ENCODE measurements around the gene MYO6. TPM values are rescaled to one million over a fixed set of nuclear protein-coding genes. Genes with fewer than 3 reads are reported as not detected.

MYO6 gene
- total RNA-seq, 1 donor from 2014 or later = 66.2 TPM

- no peak for ATAC-seq
- Histone ChIP-seq H3K27me3 (no peaks in the 10 kb centered on the region), H3K4me3 (no peak overlapping the region), H3K27ac (no peak overlapping the region), H3K4me1 (no peaks in the 10 kb centered on the region), H3K9me3 (no peaks in the 10 kb centered on the region), H3K36me3 (peaks cover 28% of the 10 kb centered on the region)
- no peak for DNase-seq
- intact Hi-C loops (cut with DNase I) = no loop called here
- TF ChIP-seq, protein P1, sequence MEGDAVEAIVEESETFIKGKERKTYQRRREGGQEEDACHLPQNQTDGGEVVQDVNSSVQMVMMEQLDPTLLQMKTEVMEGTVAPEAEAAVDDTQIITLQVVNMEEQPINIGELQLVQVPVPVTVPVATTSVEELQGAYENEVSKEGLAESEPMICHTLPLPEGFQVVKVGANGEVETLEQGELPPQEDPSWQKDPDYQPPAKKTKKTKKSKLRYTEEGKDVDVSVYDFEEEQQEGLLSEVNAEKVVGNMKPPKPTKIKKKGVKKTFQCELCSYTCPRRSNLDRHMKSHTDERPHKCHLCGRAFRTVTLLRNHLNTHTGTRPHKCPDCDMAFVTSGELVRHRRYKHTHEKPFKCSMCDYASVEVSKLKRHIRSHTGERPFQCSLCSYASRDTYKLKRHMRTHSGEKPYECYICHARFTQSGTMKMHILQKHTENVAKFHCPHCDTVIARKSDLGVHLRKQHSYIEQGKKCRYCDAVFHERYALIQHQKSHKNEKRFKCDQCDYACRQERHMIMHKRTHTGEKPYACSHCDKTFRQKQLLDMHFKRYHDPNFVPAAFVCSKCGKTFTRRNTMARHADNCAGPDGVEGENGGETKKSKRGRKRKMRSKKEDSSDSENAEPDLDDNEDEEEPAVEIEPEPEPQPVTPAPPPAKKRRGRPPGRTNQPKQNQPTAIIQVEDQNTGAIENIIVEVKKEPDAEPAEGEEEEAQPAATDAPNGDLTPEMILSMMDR (IDR thresholded peaks at IDR 0.05) = no peak
Measured at GRCh38 chr6:75830959-75831885, 82.2 kb downstream of the MYO6 start.

DNA sequence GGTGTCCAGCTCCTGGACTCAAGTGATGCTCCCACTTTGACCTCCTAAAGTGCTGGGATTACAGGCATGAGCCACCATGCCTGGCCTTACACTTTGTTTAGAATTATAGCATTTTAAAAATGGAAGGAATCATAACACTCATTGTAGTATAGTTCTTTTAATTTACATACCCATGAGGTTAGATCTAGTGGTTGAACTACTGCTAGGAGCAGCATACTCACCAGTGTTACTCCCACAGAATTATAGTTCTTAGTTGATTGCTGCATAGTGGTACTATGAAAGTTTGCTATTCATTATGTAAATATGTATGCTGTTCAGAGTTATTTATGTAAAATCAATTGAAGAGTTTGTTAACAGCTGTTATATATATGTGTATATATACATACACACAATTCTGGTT is 85.4 kb downstream of the MYO6 start:
- Histone ChIP-seq H3K27me3 (no peaks in the 10 kb centered on the region), H3K4me1 (no peaks in the 10 kb centered on the region), H3K36me3 (peaks cover 29% of the 10 kb centered on the region), H3K9me3 (no peaks in the 10 kb centered on the region), H3K27ac (no peak overlapping the region), H3K4me3 (no peak overlapping the region)
- no peak for DNase-seq
- TF ChIP-seq, protein P1 (IDR thresholded peaks at IDR 0.05) = no peak
- intact Hi-C loops (cut with DNase I) = no loop called here
- no peak for ATAC-seq

DNA sequence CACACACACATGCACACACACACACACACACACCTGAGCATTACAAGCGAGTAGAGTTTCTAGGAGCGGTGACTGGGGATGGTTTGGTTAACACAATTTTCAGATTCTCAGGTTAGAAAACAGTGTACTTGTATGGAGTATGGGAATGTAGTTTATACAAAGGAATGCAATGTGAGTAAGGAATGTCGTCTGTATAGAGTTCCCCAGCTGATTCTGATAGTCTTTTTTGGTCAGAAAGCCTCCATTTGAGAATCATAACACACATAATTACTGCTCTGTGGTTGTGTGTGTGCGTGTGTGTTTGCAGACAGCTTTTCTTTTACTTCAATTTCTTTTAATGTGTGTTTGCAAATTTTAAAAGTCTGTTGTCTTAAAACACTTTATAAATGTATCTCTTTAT is 93.2 kb downstream of the MYO6 start:
- no peaks in the 10 kb centered on the region for H3K27me3 ChIP-seq
- peaks cover 10% of the 10 kb centered on the region for H3K4me1 ChIP-seq
- TF ChIP-seq, protein P1 (IDR thresholded peaks at IDR 0.05) = no peak
- H3K36me3 ChIP-seq = peaks cover 19% of the 10 kb centered on the region
- ATAC-seq (no peak), DNase-seq (no peak)
- H3K27ac ChIP-seq = no peak overlapping the region
- no peak overlapping the region for H3K4me3 ChIP-seq
- no peaks in the 10 kb centered on the region for H3K9me3 ChIP-seq
- intact Hi-C loops (cut with DNase I) = no loop called here

- H3K27ac ChIP-seq = no peak overlapping the region
- DNase-seq (no peak), ATAC-seq (no peak)
- TF ChIP-seq, protein P1 (IDR thresholded peaks at IDR 0.05) = no peak
- no peaks in the 10 kb centered on the region for H3K9me3 ChIP-seq
- intact Hi-C loops (cut with DNase I) = no loop called here
- no peaks in the 10 kb centered on the region for H3K27me3 ChIP-seq
- no peak overlapping the region for H3K4me3 ChIP-seq
- peaks cover 10% of the 10 kb centered on the region for H3K4me1 ChIP-seq
- H3K36me3 ChIP-seq = peaks cover 19% of the 10 kb centered on the region
Measured at GRCh38 chr6:75842732-75843131, 93.7 kb downstream of the MYO6 start.

DNA sequence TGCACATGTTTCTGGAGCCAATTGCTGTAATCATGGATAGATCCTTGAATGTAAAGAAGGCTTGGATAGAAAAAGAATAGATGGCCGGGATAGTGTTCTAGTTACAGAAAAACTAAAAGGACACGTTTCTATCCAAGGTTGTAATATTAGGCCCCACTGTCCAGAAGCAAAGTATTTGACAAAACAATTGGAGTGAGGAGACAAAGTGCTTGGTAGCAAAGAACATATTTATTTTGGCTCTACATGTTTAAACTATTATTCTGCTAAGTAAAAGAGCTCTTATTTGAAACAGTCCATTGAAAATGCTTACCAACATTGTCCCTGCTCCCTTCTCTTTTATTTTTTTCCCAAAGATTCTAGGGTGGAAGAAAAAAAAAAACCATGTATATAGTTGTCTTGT is 94.4 kb downstream of the MYO6 start:
- Histone ChIP-seq H3K36me3 (peaks cover 19% of the 10 kb centered on the region), H3K27me3 (no peaks in the 10 kb centered on the region), H3K4me1 (peaks cover 10% of the 10 kb centered on the region), H3K9me3 (no peaks in the 10 kb centered on the region), H3K4me3 (no peak overlapping the region), H3K27ac (no peak overlapping the region)
- DNase-seq (no peak), ATAC-seq (no peak)
- intact Hi-C loops (cut with DNase I) = no loop called here
- TF ChIP-seq, protein P1 (IDR thresholded peaks at IDR 0.05) = no peak
